OCI-LY3 (cell line): Measurements from ENCODE around the gene BCL6.

Experiments used
- H2AFZ ChIP-seq: fragments of 200-600, 300-600 bp; shearing (Covaris generic); 2 replicates; pipeline ENCODE4 v1.6.0; 2014; ENCODE audit warnings: antibody characterized with exemption, low read depth, low read length
- H3K27ac ChIP-seq: fragments of 200-600, 300-600 bp; sonication (generic); 2 replicates; pipeline ENCODE4 v1.5.1; 2014; ENCODE audit warnings: mild to moderate bottlenecking, low read length, moderate library complexity, mixed read lengths
- H3K27me3 ChIP-seq: fragments of 200-600, 300-600 bp; sonication (generic); 2 replicates; pipeline ENCODE4 v1.6.1; 2014; ENCODE audit warnings: low read depth, low read length, mixed read lengths
- H3K36me3 ChIP-seq: fragments of 200-600, 300-600 bp; sonication (generic); replicated peaks from 2 replicates; pipeline ENCODE3; 2014; ENCODE audit warnings: low read depth, low read length, mixed read lengths
- H3K4me1 ChIP-seq: fragments of 300-600, 200-600 bp; sonication (generic); 2 replicates; pipeline ENCODE4 v1.6.1; 2014; ENCODE audit warnings: low read length, mixed read lengths
- H3K4me2 ChIP-seq: fragments of 200-600, 300-600 bp; sonication (generic); 2 replicates; pipeline ENCODE4 v1.6.1; 2014; ENCODE audit warnings: low read length, mixed read lengths
- H3K4me3 ChIP-seq: fragments of 300-600, 200-600 bp; sonication (generic); 2 replicates; pipeline ENCODE4 v1.5.1; 2014; ENCODE audit warnings: antibody characterized with exemption, mild to moderate bottlenecking, low read length, moderate library complexity
- H3K79me2 ChIP-seq: fragments of 300-600, 200-600 bp; shearing (Covaris generic); 2 replicates; pipeline ENCODE4 v1.6.1; 2014; ENCODE audit warnings: mild to moderate bottlenecking, low read length, mixed read lengths
- H3K9ac ChIP-seq: fragments of 300-600, 200-600 bp; shearing (Covaris generic); 2 replicates; pipeline ENCODE4 v1.6.0; 2014; ENCODE audit warnings: mild to moderate bottlenecking, low read length, moderate library complexity
- H3K9me3 ChIP-seq: fragments of 200-600, 300-600 bp; shearing (Covaris generic); 2 replicates; pipeline ENCODE4 v1.6.1; 2014; ENCODE audit warnings: low read length, mixed read lengths; ENCODE audit not compliant: insufficient read depth
- H4K20me1 ChIP-seq: fragments of 200-600, 300-600 bp; sonication (generic); 2 replicates; pipeline ENCODE4 v1.6.1; 2016; ENCODE audit warnings: low read length, mixed read lengths; ENCODE audit not compliant: insufficient read depth
- CTCF ChIP-seq: fragments of 200-600, 300-600 bp; sonication (generic); IDR thresholded peaks from 2 replicates; pipeline ENCODE4 v1.5.1; 2014; ENCODE audit warnings: antibody characterized with exemption, low read length, low read depth
- EZH2phosphoT487 ChIP-seq: fragments of 200-600 bp; shearing (Covaris generic); IDR thresholded peaks from 2 replicates; pipeline ENCODE4 v1.6.1; 2018; ENCODE audit warnings: antibody characterized with exemption, mixed run types, low read depth

Gene BCL6

GRCh38 chr3:187750006-187750512, 4.8 kb upstream of the BCL6 start:
- no peak for TF ChIP-seq CTCF
- no peak for TF ChIP-seq EZH2phosphoT487
- H3K27ac ChIP-seq: peak overlapping the region; percentile 44
- no peaks in the 10 kb centered on the region for H4K20me1 ChIP-seq
- H3K79me2 ChIP-seq: peaks cover 11% of the 10 kb centered on the region
- H3K4me2 ChIP-seq: peak overlapping the region; percentile 99
- H2AFZ ChIP-seq: no peak overlapping the region
- no peaks in the 10 kb centered on the region for H3K27me3 ChIP-seq
- H3K9me3 ChIP-seq: no peaks in the 10 kb centered on the region
- no peaks in the 10 kb centered on the region for H3K36me3 ChIP-seq
- peaks cover 51% of the 10 kb centered on the region for H3K4me1 ChIP-seq
- peak overlapping the region; percentile 74 for H3K4me3 ChIP-seq
- H3K9ac ChIP-seq: peak overlapping the region; percentile 56

GRCh38 chr3:187748050-187748481, 2.8 kb upstream of the BCL6 start:
- no peaks in the 10 kb centered on the region; the same call in 1 of the 2 replicates for H4K20me1 ChIP-seq
- peak overlapping the region; percentile 99 for H3K4me2 ChIP-seq
- H2AFZ ChIP-seq: no peak overlapping the region
- no peaks in the 10 kb centered on the region for H3K9me3 ChIP-seq
- no peaks in the 10 kb centered on the region for H3K27me3 ChIP-seq
- H3K4me3 ChIP-seq: no peak overlapping the region
- TF ChIP-seq CTCF (peak; percentile 96), EZH2phosphoT487 (no peak)
- no peaks in the 10 kb centered on the region for H3K36me3 ChIP-seq
- H3K4me1 ChIP-seq: peaks cover 51% of the 10 kb centered on the region
- peak overlapping the region; percentile 84 for H3K27ac ChIP-seq
- H3K9ac ChIP-seq: peak overlapping the region; percentile 29; the same call in 1 of the 2 replicates
- peaks cover 31% of the 10 kb centered on the region for H3K79me2 ChIP-seq

- no peak for TF ChIP-seq CTCF
- no peak for TF ChIP-seq EZH2phosphoT487
- Histone ChIP-seq H3K79me2 (peaks cover 37% of the 10 kb centered on the region), H3K27me3 (no peaks in the 10 kb centered on the region), H3K36me3 (no peaks in the 10 kb centered on the region), H3K4me2 (peak overlapping the region; percentile 99), H3K9ac (peak overlapping the region; percentile 29; the same call in 1 of the 2 replicates), H3K4me1 (peaks cover 54% of the 10 kb centered on the region), H4K20me1 (peaks cover 3% of the 10 kb centered on the region; the same call in 1 of the 2 replicates), H3K4me3 (peak overlapping the region; percentile 87), H3K9me3 (no peaks in the 10 kb centered on the region), H3K27ac (peak overlapping the region; percentile 84), H2AFZ (no peak overlapping the region)
These were observed 2.2 kb upstream of the BCL6 start for GRCh38 chr3:187747506-187747905.

GRCh38 chr3:187746442-187747281, 1.4 kb upstream of the BCL6 start:
- peak overlapping the region; percentile 91 for H3K9ac ChIP-seq
- H3K27ac ChIP-seq: peak overlapping the region; percentile 84
- no peaks in the 10 kb centered on the region for H3K9me3 ChIP-seq
- peaks cover 10% of the 10 kb centered on the region for H4K20me1 ChIP-seq
- peak overlapping the region; percentile 87 for H3K4me3 ChIP-seq
- H3K79me2 ChIP-seq: peaks cover 45% of the 10 kb centered on the region
- no peaks in the 10 kb centered on the region for H3K27me3 ChIP-seq
- TF ChIP-seq CTCF (no peak), EZH2phosphoT487 (no peak)
- H3K4me1 ChIP-seq: peaks cover 54% of the 10 kb centered on the region
- H3K36me3 ChIP-seq: no peaks in the 10 kb centered on the region
- H3K4me2 ChIP-seq: peak overlapping the region; percentile 99
- no peak overlapping the region for H2AFZ ChIP-seq
